GM23338 (cell line): ENCODE results near the gene ZNF763. TPM values are rescaled to one million over a fixed set of nuclear protein-coding genes. Genes with fewer than 3 reads are reported as not detected.

Source experiments
- ATAC-seq: fragments of 200-7000 bp; cut with Tn5 transposase; 3 replicates; pipeline ENCODE4 v1.9.1; 2020
- DNase-seq: peaks from one replicate; pipeline ENCODE4 v3.0.0-alpha.2; 2015; ENCODE audit warnings: low spot score
- H2AFZ ChIP-seq: fragments of 200-600 bp; sonication (generic); 2 replicates; pipeline ENCODE4 v1.8.0; 2016; ENCODE audit warnings: antibody characterized with exemption, mild to moderate bottlenecking, moderate library complexity
- H3F3A ChIP-seq: fragments of 200-600 bp; sonication (generic); replicated peaks from 2 replicates; pipeline ENCODE4 v1.8.0; 2017; ENCODE audit warnings: antibody characterized with exemption, mixed run types, low read depth
- H3K27ac ChIP-seq: fragments of 200-600 bp; sonication (generic); 2 replicates; pipeline ENCODE4 v1.6.1; 2016; ENCODE audit warnings: low read depth
- H3K27me3 ChIP-seq: fragments of 200-600 bp; sonication (generic); 2 replicates; pipeline ENCODE4 v1.8.0; 2016; ENCODE audit warnings: mild to moderate bottlenecking, mixed run types, moderate library complexity; ENCODE audit not compliant: insufficient read depth
- H3K36me3 ChIP-seq: fragments of 200-600 bp; sonication (generic); 2 replicates; pipeline ENCODE4 v1.8.0; 2016; ENCODE audit warnings: mild to moderate bottlenecking; ENCODE audit not compliant: insufficient read depth
- H3K4me1 ChIP-seq: fragments of 200-600 bp; sonication (generic); 2 replicates; pipeline ENCODE4 v1.8.0; 2016; ENCODE audit warnings: mild to moderate bottlenecking, moderate library complexity; ENCODE audit not compliant: insufficient read depth
- H3K4me2 ChIP-seq: fragments of 200-600 bp; sonication (generic); 2 replicates; pipeline ENCODE4 v1.7.1; 2017; ENCODE audit warnings: mixed run types
- H3K4me3 ChIP-seq: fragments of 200-600 bp; sonication (generic); 2 replicates; pipeline ENCODE4 v1.6.1; 2016; ENCODE audit warnings: mixed run types
- H3K79me2 ChIP-seq: fragments of 200-600 bp; sonication (generic); replicated peaks from 2 replicates; pipeline ENCODE4 v1.8.0; 2017; ENCODE audit warnings: mild to moderate bottlenecking; ENCODE audit not compliant: insufficient read depth
- H3K9me2 ChIP-seq: fragments of 200-600 bp; sonication (generic); 2 replicates; pipeline ENCODE4 v1.8.0; 2017; ENCODE audit not compliant: insufficient read depth
- H4K20me1 ChIP-seq: fragments of 200-600 bp; sonication (generic); replicated peaks from 2 replicates; pipeline ENCODE4 v1.8.0; 2017; ENCODE audit warnings: mild to moderate bottlenecking; ENCODE audit not compliant: insufficient read depth
- H3K27ac Mint-ChIP-seq: 2 replicates; pipeline ENCODE4 v1.8.0; 2020; ENCODE audit warnings: inconsistent platforms, mild to moderate bottlenecking, moderate library complexity, mixed read lengths
- H3K27me3 Mint-ChIP-seq: 3 replicates; pipeline ENCODE4 v1.8.0; 2022; ENCODE audit warnings: low read depth, mild to moderate bottlenecking, moderate library complexity, mixed read lengths, inconsistent platforms; ENCODE audit not compliant: insufficient read depth, poor library complexity
- H3K36me3 Mint-ChIP-seq: 3 replicates; pipeline ENCODE4 v1.8.0; 2021; ENCODE audit warnings: low read depth, mild to moderate bottlenecking, inconsistent platforms, moderate library complexity, mixed read lengths
- H3K4me1 Mint-ChIP-seq: 3 replicates; pipeline ENCODE4 v1.8.0; 2020; ENCODE audit warnings: mild to moderate bottlenecking, inconsistent platforms, mixed read lengths
- H3K4me3 Mint-ChIP-seq: 3 replicates; pipeline ENCODE4 v1.8.0; 2021; ENCODE audit warnings: moderate library complexity, mild to moderate bottlenecking, inconsistent platforms, mixed read lengths
- H3K9me3 Mint-ChIP-seq: 3 replicates; pipeline ENCODE4 v1.8.0; 2020; ENCODE audit warnings: moderate library complexity, mild to moderate bottlenecking, inconsistent platforms, mixed read lengths
- EZH2 ChIP-seq: fragments of 200-600 bp; sonication (generic); IDR thresholded peaks from one replicate; pipeline ENCODE4 v1.8.0; 2017; ENCODE audit warnings: antibody characterized with exemption, mild to moderate bottlenecking, low read depth; ENCODE audit not compliant: unreplicated experiment
- EZH2phosphoT487 ChIP-seq: fragments of 200-600 bp; sonication (generic); IDR thresholded peaks from one replicate; pipeline ENCODE4 v1.8.1; 2018; ENCODE audit warnings: antibody characterized with exemption; ENCODE audit not compliant: unreplicated experiment
- POLR2AphosphoS5 ChIP-seq: IDR thresholded peaks from 2 replicates; pipeline ENCODE4 v1.6.1; 2016; ENCODE audit warnings: antibody characterized with exemption, low read depth
- ZNF114 ChIP-seq: fragments of 250-450 bp; sonication (Bioruptor Pico); IDR thresholded peaks from 2 replicates; pipeline ENCODE4 v1.5.0; 2020; ENCODE audit warnings: mild to moderate bottlenecking, moderate library complexity
- ZNF331 ChIP-seq: fragments of 250-450 bp; sonication (Bioruptor Pico); IDR thresholded peaks from 2 replicates; pipeline ENCODE4 v1.5.0; 2020; ENCODE audit warnings: low read depth, mild to moderate bottlenecking, moderate library complexity
- ZNF462 ChIP-seq: fragments of 250-450 bp; sonication (Bioruptor Pico); IDR thresholded peaks from 2 replicates; pipeline ENCODE4 v1.5.0; 2020; ENCODE audit warnings: mild to moderate bottlenecking, moderate library complexity
- polyA plus RNA-seq: library from polyadenylated mRNA; unstranded; fragments of >200 nt; fragmentation: Nextera tagmentation; extraction: Ambion mirVana; gene quantifications from 2 replicates; pipeline ENCODE4 v1.2.1, GENCODE V29; 2016
- total RNA-seq: library from RNA; depleted of rRNA; stranded (reverse); fragments of >200 nt; shearing (Covaris generic); gene quantifications from 2 replicates; pipeline ENCODE4 v1.2.3, GENCODE V29; 2014
- TF ChIP-seq, protein P1 (sequence below): IDR thresholded peaks from 2 replicates; pipeline ENCODE4 v1.6.1; 2016; ENCODE audit warnings: antibody characterized with exemption
- TF ChIP-seq, protein P2 (sequence below), 2 experiments: fragments of 200-600 bp in 1 of 2; sonication (generic) in 1 of 2; conservative IDR thresholded peaks; 2 replicates each; pipeline versions ENCODE4 v1.5.1 to v1.6.1; 2016 to 2017; ENCODE audit warnings: antibody characterized with exemption in 2 of 2, low read depth in 2 of 2, mild to moderate bottlenecking in 2 of 2, moderate library complexity in 1 of 2

Gene ZNF763
- total and polyA plus RNA-seq, 2 experiments from 2014 or later = 0.61 to 0.87 TPM

GRCh38 chr19:11973019-11973810 lies 8.4 kb downstream of the ZNF763 start:
- Mint-ChIP-seq H3K4me3 (no peak overlapping the region), H3K9me3 (peaks cover 98% of the 10 kb centered on the region), H3K27ac (no peak overlapping the region), H3K36me3 (peaks cover 29% of the 10 kb centered on the region), H3K27me3 (peaks cover 1% of the 10 kb centered on the region), H3K4me1 (no peaks in the 10 kb centered on the region)
- no peaks in the 10 kb centered on the region for H4K20me1 ChIP-seq
- H3K4me1 ChIP-seq = no peaks in the 10 kb centered on the region
- H3F3A ChIP-seq = no peaks in the 10 kb centered on the region
- ATAC-seq = no peak
- no peak for DNase-seq
- H3K27me3 ChIP-seq = no peaks in the 10 kb centered on the region
- TF ChIP-seq, protein P1, sequence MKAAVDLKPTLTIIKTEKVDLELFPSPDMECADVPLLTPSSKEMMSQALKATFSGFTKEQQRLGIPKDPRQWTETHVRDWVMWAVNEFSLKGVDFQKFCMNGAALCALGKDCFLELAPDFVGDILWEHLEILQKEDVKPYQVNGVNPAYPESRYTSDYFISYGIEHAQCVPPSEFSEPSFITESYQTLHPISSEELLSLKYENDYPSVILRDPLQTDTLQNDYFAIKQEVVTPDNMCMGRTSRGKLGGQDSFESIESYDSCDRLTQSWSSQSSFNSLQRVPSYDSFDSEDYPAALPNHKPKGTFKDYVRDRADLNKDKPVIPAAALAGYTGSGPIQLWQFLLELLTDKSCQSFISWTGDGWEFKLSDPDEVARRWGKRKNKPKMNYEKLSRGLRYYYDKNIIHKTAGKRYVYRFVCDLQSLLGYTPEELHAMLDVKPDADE = no peak
- TF ChIP-seq, protein P2, sequence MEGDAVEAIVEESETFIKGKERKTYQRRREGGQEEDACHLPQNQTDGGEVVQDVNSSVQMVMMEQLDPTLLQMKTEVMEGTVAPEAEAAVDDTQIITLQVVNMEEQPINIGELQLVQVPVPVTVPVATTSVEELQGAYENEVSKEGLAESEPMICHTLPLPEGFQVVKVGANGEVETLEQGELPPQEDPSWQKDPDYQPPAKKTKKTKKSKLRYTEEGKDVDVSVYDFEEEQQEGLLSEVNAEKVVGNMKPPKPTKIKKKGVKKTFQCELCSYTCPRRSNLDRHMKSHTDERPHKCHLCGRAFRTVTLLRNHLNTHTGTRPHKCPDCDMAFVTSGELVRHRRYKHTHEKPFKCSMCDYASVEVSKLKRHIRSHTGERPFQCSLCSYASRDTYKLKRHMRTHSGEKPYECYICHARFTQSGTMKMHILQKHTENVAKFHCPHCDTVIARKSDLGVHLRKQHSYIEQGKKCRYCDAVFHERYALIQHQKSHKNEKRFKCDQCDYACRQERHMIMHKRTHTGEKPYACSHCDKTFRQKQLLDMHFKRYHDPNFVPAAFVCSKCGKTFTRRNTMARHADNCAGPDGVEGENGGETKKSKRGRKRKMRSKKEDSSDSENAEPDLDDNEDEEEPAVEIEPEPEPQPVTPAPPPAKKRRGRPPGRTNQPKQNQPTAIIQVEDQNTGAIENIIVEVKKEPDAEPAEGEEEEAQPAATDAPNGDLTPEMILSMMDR (conservative IDR thresholded peaks at IDR 0.05; ENCODE audit: low read depth in 2 of 2) = no peak
- TF ChIP-seq ZNF331 (CRISPR knock-in tag) (no peak), EZH2phosphoT487 (no peak), POLR2AphosphoS5 (no peak), ZNF462 (no peak), ZNF114 (CRISPR knock-in tag) (no peak), EZH2 (no peak)
- H3K9me2 ChIP-seq = no peaks in the 10 kb centered on the region
- no peak overlapping the region for H2AFZ ChIP-seq
- H3K27ac ChIP-seq = no peak overlapping the region
- no peaks in the 10 kb centered on the region for H3K79me2 ChIP-seq
- H3K36me3 ChIP-seq = 0 out of 2 replicates have a peak, but pooled peaks cover 5% of the 10 kb centered on the region
- no peak overlapping the region for H3K4me2 ChIP-seq
- no peak overlapping the region for H3K4me3 ChIP-seq
